PC-3 (cell line): ENCODE data around the gene RFESD. TPM values are rescaled to one million over a fixed set of nuclear protein-coding genes. Genes with fewer than 3 reads are reported as not detected.
A peak's percentile ranks its signal among the peaks of the same experiment; 100 is the strongest.

Experiments used
- ATAC-seq: fragments of 200-7000 bp; cut with Tn5 transposase; 2 replicates; pipeline ENCODE4 v1.9.1; 2020; ENCODE audit warnings: mild to moderate bottlenecking, moderate library complexity
- BruUV-seq: library from RNA; stranded (reverse); fragments of 400-500 nt; replicated peaks from 2 replicates; lab custom pipeline; 2021; lab: Mats Ljungman, UMichigan
- CTCF ChIA-PET: fragments of 300-600 bp; sonication (Branson Sonifier 250); formaldehyde crosslinking; loops from one replicate; lab custom pipeline; 2022; ENCODE audit warnings: antibody characterized with exemption; lab: Charles Lee
- POLR2A ChIA-PET: fragments of 300-600 bp; sonication (Branson Sonifier 250); formaldehyde crosslinking; loops from one replicate; lab custom pipeline; 2022; ENCODE audit warnings: antibody characterized with exemption; ENCODE audit not compliant: unreplicated experiment; lab: Charles Lee
- DNase-seq: peaks from one replicate; pipeline ENCODE4 v3.0.0-alpha.2; 2015
- H2AFZ ChIP-seq: fragments of 300-600 bp; sonication (generic); 2 replicates; pipeline ENCODE4 v1.6.0; 2016; ENCODE audit warnings: antibody characterized with exemption, low read length
- H3F3A ChIP-seq: fragments of 300-600 bp; sonication (generic); one replicate; pipeline ENCODE4 v1.6.0; 2017; ENCODE audit warnings: antibody characterized with exemption, low read length, control low read depth, mild to moderate bottlenecking; ENCODE audit not compliant: unreplicated experiment
- H3K27ac ChIP-seq: fragments of 300-600 bp; sonication (generic); 2 replicates; pipeline ENCODE4 v1.5.1; 2016; ENCODE audit warnings: mild to moderate bottlenecking, low read length
- H3K27me3 ChIP-seq: fragments of 300-600 bp; sonication (generic); 2 replicates; pipeline ENCODE4 v1.6.1; 2016; ENCODE audit warnings: low read length, mixed read lengths
- H3K36me3 ChIP-seq: fragments of 300-600 bp; sonication (generic); 2 replicates; pipeline ENCODE4 v1.6.1; 2016; ENCODE audit warnings: low read depth, mixed run types, low read length, mixed read lengths
- H3K4me1 ChIP-seq: fragments of 300-600 bp; sonication (generic); 2 replicates; pipeline ENCODE4 v1.5.1; 2016; ENCODE audit warnings: low read length; ENCODE audit not compliant: insufficient read depth
- H3K4me2 ChIP-seq: fragments of 300-600 bp; sonication (generic); 2 replicates; pipeline ENCODE4 v1.6.0; 2016; ENCODE audit warnings: low read length
- H3K4me3 ChIP-seq: fragments of 300-600 bp; sonication (generic); 2 replicates; pipeline ENCODE4 v1.5.1; 2016; ENCODE audit warnings: mild to moderate bottlenecking, low read length, mixed read lengths
- H3K79me2 ChIP-seq: fragments of 300-600 bp; sonication (generic); 2 replicates; pipeline ENCODE4 v1.6.1; 2017; ENCODE audit warnings: low read length, mixed read lengths
- H3K9ac ChIP-seq: fragments of 300-600 bp; sonication (generic); 2 replicates; pipeline ENCODE4 v1.6.0; 2016; ENCODE audit warnings: mild to moderate bottlenecking, low read length
- H3K9me2 ChIP-seq: fragments of 300-600 bp; sonication (generic); replicated peaks from 2 replicates; pipeline ENCODE4 v1.6.1; 2016; ENCODE audit warnings: mixed run types, low read length, mixed read lengths
- H3K9me3 ChIP-seq: fragments of 300-600 bp; sonication (generic); 2 replicates; pipeline ENCODE4 v1.6.1; 2016; ENCODE audit warnings: low read length, mixed read lengths
- H4K20me1 ChIP-seq: fragments of 300-600 bp; sonication (generic); 2 replicates; pipeline ENCODE4 v1.6.1; 2016; ENCODE audit warnings: low read length, mixed read lengths
- EZH2 ChIP-seq: fragments of 300-600 bp; sonication (generic); IDR thresholded peaks from one replicate; pipeline ENCODE4 v1.6.1; 2017; ENCODE audit warnings: antibody characterized with exemption, mild to moderate bottlenecking, low read length; ENCODE audit not compliant: unreplicated experiment
- EZH2phosphoT487 ChIP-seq: fragments of 300-600 bp; sonication (generic); IDR thresholded peaks from 2 replicates; pipeline ENCODE4 v1.6.1; 2018; ENCODE audit warnings: mild to moderate bottlenecking, antibody characterized with exemption, low read length, borderline replicate concordance
- intact Hi-C: fragments of 100-400 bp; cut with micrococcal nuclease; formaldehyde crosslinking; loops from 2 replicates; pipeline ENCODE4 v1.9.0; 2023
- total RNA-seq: library from RNA; depleted of rRNA; stranded (reverse); fragments of >200 nt; gene quantifications from 2 replicates; pipeline ENCODE4 v1.2.3, GENCODE V29; 2014
- TF ChIP-seq, protein P1 (sequence below): fragments of 300-600 bp; sonication (generic); conservative IDR thresholded peaks from 2 replicates; pipeline ENCODE4 v1.5.1; 2017; ENCODE audit warnings: antibody characterized with exemption, low read depth, mild to moderate bottlenecking, low read length

Gene RFESD
- total RNA-seq, 1 experiment from 2014 or later: 0.36 TPM

DNA sequence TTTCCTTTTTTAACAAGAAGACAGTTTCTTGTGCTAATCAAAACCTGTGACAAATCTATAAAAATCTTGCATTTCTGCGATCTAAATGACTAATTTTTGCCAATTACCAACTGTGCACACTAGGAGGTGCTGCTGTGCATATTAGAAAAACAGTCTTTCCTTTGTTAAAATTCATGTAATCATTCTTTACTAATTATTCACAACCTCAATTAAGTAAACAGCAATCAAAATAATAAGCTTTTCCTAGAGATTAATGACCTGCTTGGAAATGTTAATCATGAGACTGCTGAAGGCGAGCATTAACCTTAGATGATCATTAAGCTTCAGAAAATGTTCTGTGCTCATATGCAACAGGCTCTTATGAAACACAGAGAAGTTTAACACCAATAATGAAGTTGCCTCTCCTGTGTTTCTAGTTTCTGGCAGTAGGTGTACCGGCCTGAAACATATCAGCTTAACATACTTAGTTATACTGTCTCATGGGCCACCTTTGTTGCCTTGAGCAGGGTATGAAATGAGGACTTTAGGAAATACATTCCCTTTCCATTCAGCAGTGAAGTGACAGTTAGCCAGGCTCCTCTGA lies 17.7 kb downstream of the RFESD start:
- H3K36me3 ChIP-seq: no peaks in the 10 kb centered on the region
- no peaks in the 10 kb centered on the region for H3K79me2 ChIP-seq
- DNase-seq (peak; percentile 63), ATAC-seq (peak; percentile 49)
- no peaks in the 10 kb centered on the region for H3K9me2 ChIP-seq
- H3F3A ChIP-seq: no peaks in the 10 kb centered on the region
- H3K4me3 ChIP-seq: no peak overlapping the region
- ChIA-PET POLR2A (interaction anchor here (0.7 kb wide), 1 partner anchor 39 kb away, joined by 5 read pairs; no protein-coding TSS in a partner anchor), CTCF (interaction anchor here (1.0 kb wide), 1 partner anchor 116 kb away, joined by 6 read pairs; no protein-coding TSS in a partner anchor)
- H3K9ac ChIP-seq: no peak overlapping the region
- no peak for TF ChIP-seq EZH2phosphoT487
- TF ChIP-seq, protein P1, sequence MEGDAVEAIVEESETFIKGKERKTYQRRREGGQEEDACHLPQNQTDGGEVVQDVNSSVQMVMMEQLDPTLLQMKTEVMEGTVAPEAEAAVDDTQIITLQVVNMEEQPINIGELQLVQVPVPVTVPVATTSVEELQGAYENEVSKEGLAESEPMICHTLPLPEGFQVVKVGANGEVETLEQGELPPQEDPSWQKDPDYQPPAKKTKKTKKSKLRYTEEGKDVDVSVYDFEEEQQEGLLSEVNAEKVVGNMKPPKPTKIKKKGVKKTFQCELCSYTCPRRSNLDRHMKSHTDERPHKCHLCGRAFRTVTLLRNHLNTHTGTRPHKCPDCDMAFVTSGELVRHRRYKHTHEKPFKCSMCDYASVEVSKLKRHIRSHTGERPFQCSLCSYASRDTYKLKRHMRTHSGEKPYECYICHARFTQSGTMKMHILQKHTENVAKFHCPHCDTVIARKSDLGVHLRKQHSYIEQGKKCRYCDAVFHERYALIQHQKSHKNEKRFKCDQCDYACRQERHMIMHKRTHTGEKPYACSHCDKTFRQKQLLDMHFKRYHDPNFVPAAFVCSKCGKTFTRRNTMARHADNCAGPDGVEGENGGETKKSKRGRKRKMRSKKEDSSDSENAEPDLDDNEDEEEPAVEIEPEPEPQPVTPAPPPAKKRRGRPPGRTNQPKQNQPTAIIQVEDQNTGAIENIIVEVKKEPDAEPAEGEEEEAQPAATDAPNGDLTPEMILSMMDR: peak; percentile 93
- H3K4me1 ChIP-seq: no peaks in the 10 kb centered on the region; the same call in 1 of the 2 replicates
- H3K9me3 ChIP-seq: no peaks in the 10 kb centered on the region
- no peak overlapping the region for H3K4me2 ChIP-seq
- peak overlapping the region; percentile 17; the same call in 1 of the 2 replicates for H2AFZ ChIP-seq
- no TSS peak for BruUV-seq
- H3K27ac ChIP-seq: no peak overlapping the region
- H4K20me1 ChIP-seq: no peaks in the 10 kb centered on the region
- no peaks in the 10 kb centered on the region for H3K27me3 ChIP-seq
- intact Hi-C loops: loop anchor here (2.0 kb wide), 4 partner anchors 17 to 183 kb away; partner anchors contain the start of genes RFESD and RHOBTB3

- Histone ChIP-seq H2AFZ (no peak overlapping the region), H3K27me3 (no peaks in the 10 kb centered on the region), H3K79me2 (no peaks in the 10 kb centered on the region), H3K9me2 (no peaks in the 10 kb centered on the region), H3K36me3 (no peaks in the 10 kb centered on the region), H3K27ac (no peak overlapping the region), H3F3A (no peaks in the 10 kb centered on the region), H3K9ac (no peak overlapping the region), H3K4me2 (no peak overlapping the region), H3K4me3 (no peak overlapping the region), H3K4me1 (no peaks in the 10 kb centered on the region; the same call in 1 of the 2 replicates), H3K9me3 (no peaks in the 10 kb centered on the region), H4K20me1 (no peaks in the 10 kb centered on the region)
- intact Hi-C loops: no loop called here
- TF ChIP-seq EZH2phosphoT487 (no peak), EZH2 (no peak)
- TF ChIP-seq, protein P1: no peak
- ATAC-seq (no peak), DNase-seq (no peak)
- POLR2A ChIA-PET: interaction anchor here (0.6 kb wide), 1 partner anchor 27 kb away, joined by 3 read pairs; no protein-coding TSS in a partner anchor
- CTCF ChIA-PET: no interaction called here
- BruUV-seq: no TSS peak
Observed at GRCh38 chr5:95667061-95667618, 20.6 kb downstream of the RFESD start.

DNA sequence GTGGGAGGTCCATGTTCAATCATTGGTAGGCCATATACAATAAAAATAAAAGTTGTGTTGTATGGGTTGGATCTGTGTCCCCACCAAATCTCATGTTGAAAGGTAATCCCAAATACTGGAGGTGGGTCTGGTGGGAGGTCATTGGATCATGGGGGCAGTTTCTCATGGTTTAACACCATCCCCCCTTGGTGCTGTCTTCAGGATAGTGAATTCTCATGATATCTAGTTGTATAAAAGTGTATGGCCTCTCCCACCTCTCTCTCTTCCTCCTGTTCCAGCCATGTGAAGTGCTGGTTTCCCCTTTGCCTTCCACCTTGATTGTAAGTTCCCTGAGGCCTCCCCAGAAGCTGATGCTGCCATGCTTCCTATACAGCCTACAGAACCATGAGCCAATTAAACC lies 21.1 kb downstream of the RFESD start:
- Histone ChIP-seq H3K27me3 (no peaks in the 10 kb centered on the region), H3K4me1 (no peaks in the 10 kb centered on the region; the same call in 1 of the 2 replicates), H3K4me3 (no peak overlapping the region), H2AFZ (no peak overlapping the region), H3K9me2 (no peaks in the 10 kb centered on the region), H3K9ac (no peak overlapping the region), H3K4me2 (no peak overlapping the region), H3K27ac (no peak overlapping the region), H3K79me2 (no peaks in the 10 kb centered on the region), H3F3A (no peaks in the 10 kb centered on the region), H4K20me1 (no peaks in the 10 kb centered on the region), H3K36me3 (no peaks in the 10 kb centered on the region), H3K9me3 (no peaks in the 10 kb centered on the region)
- BruUV-seq: no TSS peak
- ChIA-PET POLR2A (no interaction called here), CTCF (no interaction called here)
- TF ChIP-seq EZH2phosphoT487: no peak
- TF ChIP-seq, protein P1: no peak
- TF ChIP-seq EZH2: no peak
- intact Hi-C loops: loop anchor here (1.0 kb wide), 1 partner anchor 48 kb away; no protein-coding TSS in a partner anchor
- ATAC-seq (no peak), DNase-seq (no peak)
